HG02798 (cell line): ENCODE data around the gene COA6.

Experiments
- ATAC-seq: cut with Tn5 transposase; IDR thresholded peaks from one replicate; pipeline ENCODE4 v1.9.1; 2021; ENCODE audit warnings: mild to moderate bottlenecking; ENCODE audit not compliant: unreplicated experiment, poor library complexity

Gene COA6

DNA sequence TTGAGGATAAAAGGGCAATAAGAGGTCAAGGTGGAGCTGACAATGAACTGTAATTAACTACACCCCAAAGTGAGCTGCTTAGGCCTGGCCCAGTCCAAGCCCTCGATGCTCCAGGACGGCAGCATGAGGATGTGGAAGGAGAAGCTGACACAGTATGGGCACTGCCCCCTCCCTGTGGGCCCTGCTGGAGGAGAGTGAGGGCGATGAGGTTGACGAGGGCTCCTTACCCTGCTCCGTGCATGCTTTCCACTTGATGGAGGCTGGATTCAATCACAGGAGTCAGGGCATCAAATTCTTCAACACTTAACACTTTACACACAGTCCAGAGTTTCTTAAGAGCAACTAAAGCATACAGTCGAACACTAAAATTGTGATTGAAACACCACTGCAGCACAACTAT is 32.4 kb downstream of the COA6 start:
- ATAC-seq: no peak

DNA sequence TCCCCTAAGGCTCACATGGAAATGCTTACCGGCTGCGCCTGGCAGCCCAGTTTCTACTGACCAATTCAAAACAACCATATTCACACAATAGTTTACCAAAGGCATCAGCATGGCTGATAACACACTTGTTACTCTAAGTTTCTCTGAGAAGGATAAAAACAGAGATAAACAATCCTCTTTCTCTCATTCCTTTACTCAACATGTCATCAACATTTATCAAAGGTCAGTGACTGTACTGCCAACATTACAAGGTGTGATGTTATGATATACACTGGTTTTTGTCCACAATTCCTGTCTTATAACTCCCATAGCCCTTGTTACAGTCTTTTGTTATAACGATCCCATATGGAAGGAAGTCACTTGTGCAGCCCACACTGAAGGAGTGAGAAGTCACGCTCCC is 33.6 kb downstream of the COA6 start:
- no peak for ATAC-seq

DNA sequence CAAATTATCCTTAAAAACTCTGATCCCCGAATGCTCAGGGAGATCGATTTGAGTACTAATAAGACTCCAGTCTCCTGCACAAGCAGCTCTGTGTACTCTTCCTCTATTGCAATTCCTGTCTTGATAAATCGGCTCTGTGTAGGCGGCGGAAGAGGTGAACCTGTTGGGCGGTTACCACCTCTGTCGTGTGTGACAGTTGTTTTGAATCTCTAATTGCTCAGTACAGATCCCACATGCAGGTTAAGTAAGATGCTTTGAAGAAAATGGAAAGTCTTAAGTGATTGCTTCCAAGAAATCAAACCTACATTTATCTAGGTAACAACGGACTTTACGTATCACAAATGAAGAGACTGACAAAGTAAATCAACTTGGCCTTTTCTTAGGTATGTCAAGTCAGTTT is 35.5 kb downstream of the COA6 start:
- ATAC-seq: no peak

DNA sequence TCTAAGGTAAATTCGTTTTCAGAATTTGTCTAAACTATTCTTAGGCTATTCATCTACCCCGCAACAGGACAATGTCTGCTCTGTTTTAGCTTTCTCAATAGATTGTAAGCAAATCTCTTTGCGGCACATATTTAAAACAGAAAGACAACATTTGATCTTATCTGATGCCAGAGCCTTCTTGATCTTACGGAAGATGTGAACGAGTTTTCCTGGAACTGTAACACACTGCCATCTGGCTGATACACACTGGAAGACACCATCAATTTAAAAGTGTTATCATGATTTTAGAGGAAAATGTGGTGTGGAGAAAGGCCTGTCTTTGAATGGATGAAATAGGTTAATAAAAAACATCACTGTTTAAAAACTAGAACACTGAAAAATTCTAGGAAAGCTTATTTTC is 36.1 kb downstream of the COA6 start:
- ATAC-seq: no peak

DNA sequence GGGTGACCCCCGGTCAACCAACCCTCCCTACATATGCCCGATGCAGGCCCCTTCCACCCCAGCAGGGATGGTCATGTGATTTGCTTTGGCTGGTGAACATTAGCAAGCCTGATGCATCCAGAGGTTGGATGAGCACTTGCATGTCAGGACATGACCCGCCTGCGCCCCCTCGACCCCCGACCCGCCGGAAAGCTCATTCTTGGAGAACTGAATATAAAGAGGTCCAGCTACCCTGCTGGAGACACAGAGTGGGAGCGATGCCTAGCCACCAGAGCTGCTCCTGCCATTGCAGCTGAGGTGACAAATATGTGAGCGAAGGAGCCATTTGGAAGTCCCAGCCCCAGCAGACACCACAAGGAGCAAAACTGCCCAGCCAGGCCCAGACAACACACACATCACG is 39.6 kb downstream of the COA6 start:
- no peak for ATAC-seq

DNA sequence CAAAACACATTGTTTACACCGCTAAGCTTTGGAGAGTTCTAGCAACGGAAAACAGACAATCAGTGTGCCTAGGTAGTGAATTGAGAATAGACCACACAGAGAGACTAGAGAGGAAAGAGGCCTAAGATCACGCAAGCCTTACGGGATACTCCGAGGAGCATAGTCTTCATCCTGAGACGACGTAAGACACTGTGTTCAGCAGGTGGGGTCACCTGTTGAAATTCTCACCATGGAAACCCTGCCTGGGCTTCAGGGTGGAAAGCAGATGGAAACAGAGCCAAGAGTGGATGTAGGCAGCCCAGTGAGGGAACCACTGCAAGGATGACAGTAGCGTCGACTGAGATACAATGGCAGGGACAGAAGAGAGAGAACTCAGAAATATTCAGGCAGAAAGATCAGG is 40.2 kb downstream of the COA6 start:
- ATAC-seq: no peak

DNA sequence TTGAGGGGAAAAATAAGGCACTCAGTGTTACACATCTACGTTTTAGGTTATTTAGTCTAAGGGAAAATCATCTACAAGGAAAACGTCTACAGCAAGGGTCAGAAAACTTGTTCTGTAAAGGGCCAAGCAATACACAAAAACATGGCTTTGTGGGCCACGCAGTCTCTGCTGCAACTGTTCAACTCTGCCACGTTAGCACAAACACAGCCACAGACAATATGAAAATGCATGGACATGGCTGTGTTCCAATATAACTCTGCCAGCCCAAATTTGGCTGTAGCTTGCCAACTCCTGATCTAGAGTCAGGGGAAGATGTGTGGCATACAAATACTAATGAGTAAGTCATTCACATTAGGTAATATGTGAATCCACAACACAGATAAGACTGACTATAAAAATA is 40.7 kb downstream of the COA6 start:
- ATAC-seq: no peak

DNA sequence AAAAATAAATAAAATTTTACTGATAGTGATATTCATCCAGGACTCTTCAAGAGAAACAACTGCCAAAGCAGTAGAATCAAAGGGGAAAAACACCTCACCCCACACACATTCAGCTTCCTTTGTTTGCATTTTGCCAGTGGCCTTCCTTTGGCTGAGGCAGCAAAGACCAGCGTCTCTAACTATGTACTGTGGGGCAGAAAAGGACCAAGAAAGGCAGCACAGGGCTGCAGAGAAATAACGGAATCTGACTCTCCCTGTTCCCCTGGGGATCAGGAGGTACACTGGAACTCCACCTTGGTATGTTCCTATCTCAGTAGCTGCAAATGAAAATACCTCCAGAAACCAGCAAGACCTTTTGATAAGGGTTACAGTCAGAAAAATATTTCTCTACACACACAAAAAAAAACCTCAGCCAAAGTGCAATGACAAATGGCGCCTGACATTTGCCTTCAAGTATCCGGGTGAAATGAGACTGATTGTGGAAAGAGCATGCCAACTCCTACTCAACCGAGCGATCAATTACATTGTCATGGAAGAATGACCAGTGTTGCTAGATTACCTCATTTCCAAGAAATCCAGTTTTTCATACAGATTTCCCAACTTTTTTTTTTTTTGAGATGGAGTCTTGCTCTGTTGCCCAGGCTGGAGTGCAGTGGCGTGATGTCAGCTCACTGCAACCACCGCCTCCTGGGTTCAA is 54.8 kb downstream of the COA6 start:
- no peak for ATAC-seq

DNA sequence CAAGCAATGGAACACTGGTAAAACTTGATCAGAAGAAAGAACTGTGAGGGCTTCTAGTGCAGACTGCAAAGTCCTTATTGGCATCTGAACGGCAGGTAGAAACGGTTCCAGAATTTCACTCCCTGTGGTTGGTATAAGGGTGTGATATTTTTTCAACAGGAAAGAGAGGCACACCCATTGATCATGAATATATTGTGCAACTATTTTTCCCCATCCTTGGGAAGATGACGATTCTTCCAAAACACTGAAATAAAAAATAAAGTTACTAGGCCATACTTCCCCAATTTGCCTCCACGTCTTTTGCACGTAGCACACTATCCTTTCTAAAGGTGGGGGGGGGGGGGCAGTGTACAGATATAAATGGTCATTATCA is 56.2 kb downstream of the COA6 start:
- no peak for ATAC-seq

DNA sequence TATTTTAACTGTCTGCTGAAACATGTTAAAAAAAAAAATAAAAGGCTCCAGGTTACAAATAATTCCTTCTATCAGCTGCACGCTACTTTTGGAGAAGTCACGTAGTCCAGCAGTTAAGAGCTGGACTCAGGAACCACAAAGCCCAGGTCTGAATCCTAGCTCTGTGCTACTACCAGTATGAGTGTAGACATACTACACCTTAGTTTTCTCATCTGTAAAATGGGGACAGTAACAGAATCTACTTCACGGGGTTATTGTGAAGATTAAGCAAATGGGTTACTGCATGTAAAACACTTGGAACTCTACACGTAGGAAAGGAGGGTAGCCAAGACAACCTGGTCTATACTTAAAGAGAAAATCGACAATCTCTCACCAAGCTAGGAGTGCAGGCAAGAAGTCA is 57.4 kb downstream of the COA6 start:
- ATAC-seq: no peak

DNA sequence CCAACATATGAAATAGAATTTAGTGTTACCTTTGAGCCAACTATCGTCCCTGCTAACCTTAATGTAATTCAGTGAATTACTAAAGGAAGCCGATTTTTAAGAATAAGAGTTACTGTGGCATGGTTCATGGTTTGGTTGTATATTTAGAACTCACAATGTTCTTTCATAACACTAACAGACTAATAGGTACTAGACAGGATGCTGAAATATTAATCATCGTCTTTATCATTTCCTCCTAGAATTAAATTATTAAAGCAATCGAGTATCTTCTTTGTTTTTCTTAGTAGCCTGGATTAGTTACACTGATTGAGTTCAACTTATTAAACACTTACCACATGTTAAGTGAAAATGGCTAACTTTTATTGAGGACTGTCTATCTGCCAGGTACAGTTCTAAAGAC is 58.0 kb downstream of the COA6 start:
- no peak for ATAC-seq

DNA sequence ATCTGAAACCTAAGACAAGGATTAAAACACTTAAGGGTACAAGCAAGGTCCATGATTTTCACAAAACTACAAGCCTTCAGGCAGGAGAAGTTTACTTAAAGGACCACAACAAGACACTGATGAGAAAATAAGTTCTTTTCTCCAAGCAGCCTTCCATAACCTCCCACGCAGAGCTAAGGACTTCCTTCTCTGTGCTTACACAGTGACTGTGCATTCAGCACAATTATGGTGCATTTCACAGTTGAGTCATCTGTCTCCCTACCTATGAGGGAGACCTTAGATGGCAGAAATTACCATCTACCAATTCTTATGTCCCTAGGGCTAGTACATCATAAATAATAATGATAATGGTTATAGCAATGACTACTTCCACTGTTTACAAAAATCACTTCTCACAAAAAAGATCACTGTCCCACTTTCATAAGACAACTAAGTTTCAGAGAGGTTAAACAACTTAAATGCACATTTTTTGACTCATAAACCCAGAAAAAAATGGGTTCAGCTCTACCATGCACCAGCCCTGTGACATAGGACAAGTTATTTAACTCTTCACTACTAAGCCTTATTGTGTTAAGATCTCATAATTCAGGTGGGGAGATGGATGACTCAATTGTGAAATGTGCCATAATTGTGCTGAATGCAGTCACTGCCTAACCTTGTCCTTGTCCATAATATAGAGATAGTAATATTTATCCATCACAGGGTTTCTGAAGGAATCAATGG is 60.5 kb downstream of the COA6 start:
- peak; percentile 83 for ATAC-seq
